Esophagus muscularis mucosa (tissue), 4 donors: ENCODE measurements around the gene GASK1A. TPM values are rescaled to one million over a fixed set of nuclear protein-coding genes. Genes with fewer than 3 reads are reported as not detected.
A peak's percentile ranks its signal among the peaks of the same experiment; 100 is the strongest.

ENCODE experiments used
- DNase-seq: peaks from one replicate; pipeline ENCODE4 v3.0.0-alpha.2; 2017; ENCODE audit errors: extremely low spot score
- H3K27ac ChIP-seq, 4 donors: fragments of 200-600 bp; sonication (generic); replicated peaks in 1 of 4; 1 replicate in 3 of 4; 2 replicates in 1 of 4; pipeline ENCODE4 v1.5.1; 2016 to 2019; ENCODE audit warnings: mild to moderate bottlenecking in 1 of 4
- H3K27me3 ChIP-seq, 4 donors: fragments of 200-600 bp; sonication (generic); one replicate each; pipeline versions ENCODE4 v1.5.1 to v1.6.0; 2016 to 2019
- H3K36me3 ChIP-seq, 4 donors: fragments of 200-600 bp; sonication (generic); one replicate each; pipeline ENCODE4 v1.5.1; 2016 to 2019
- H3K4me1 ChIP-seq, 4 donors: fragments of 200-600 bp; sonication (generic); one replicate each; pipeline ENCODE4 v1.5.1; 2016 to 2019
- H3K4me3 ChIP-seq, 4 donors: fragments of 200-600 bp; sonication (generic); 1 replicate in 2 of 4; 2 replicates in 2 of 4; pipeline ENCODE4 v1.5.1; 2016 to 2019; ENCODE audit warnings: mild to moderate bottlenecking in 4 of 4, moderate library complexity in 1 of 4
- H3K9me3 ChIP-seq, 4 donors: fragments of 200-600 bp; sonication (generic); 1 replicate in 3 of 4; 2 replicates in 1 of 4; pipeline ENCODE4 v1.5.1; 2016 to 2019
- EP300 ChIP-seq: sonication (generic); formaldehyde crosslinking; IDR thresholded peaks from one replicate; pipeline ENCODE4 v1.6.1; 2017; ENCODE audit warnings: antibody characterized with exemption
- POLR2A ChIP-seq: fragments of 450-650 bp; IDR thresholded peaks from one replicate; pipeline ENCODE4 v1.6.1; 2017; ENCODE audit warnings: antibody characterized with exemption, moderate library complexity, mild to moderate bottlenecking, low read depth
- POLR2AphosphoS5 ChIP-seq, 2 donors: sonication (generic); formaldehyde crosslinking; IDR thresholded peaks; one replicate each; pipeline ENCODE4 v1.6.1; 2017; ENCODE audit warnings: antibody characterized with exemption in 2 of 2
- WGBS: methylation state at CpG from one replicate; pipeline ENCODE4 v1.1.5; 2018; 5-methylcytosine and 5-hydroxymethylcytosine counted together
- intact Hi-C: fragments of 100-400 bp; cut with DNase I; formaldehyde crosslinking; loops from one replicate; pipeline ENCODE4 v1.15.1; 2023
- total RNA-seq, 4 donors: library from RNA; depleted of rRNA; stranded (reverse); fragments of >200 nt; gene quantifications; one replicate each; pipeline versions ENCODE4 v1.1.0 to v1.2.1, GENCODE V29; 2016
- TF ChIP-seq, protein P1 (sequence below), 3 experiments: fragments of 200-600 bp in 2 of 3; fragments of 450-650 bp in 1 of 3; sonication (generic) in 2 of 3; IDR thresholded peaks; one replicate each; pipeline ENCODE4 v1.5.1; 2017 to 2019; ENCODE audit warnings: antibody characterized with exemption in 3 of 3, mild to moderate bottlenecking in 2 of 3, moderate library complexity in 1 of 3

GASK1A gene
- total RNA-seq, 4 donors from 2014 or later, result 10.2 to 22.1 (median 15.8) TPM

DNA sequence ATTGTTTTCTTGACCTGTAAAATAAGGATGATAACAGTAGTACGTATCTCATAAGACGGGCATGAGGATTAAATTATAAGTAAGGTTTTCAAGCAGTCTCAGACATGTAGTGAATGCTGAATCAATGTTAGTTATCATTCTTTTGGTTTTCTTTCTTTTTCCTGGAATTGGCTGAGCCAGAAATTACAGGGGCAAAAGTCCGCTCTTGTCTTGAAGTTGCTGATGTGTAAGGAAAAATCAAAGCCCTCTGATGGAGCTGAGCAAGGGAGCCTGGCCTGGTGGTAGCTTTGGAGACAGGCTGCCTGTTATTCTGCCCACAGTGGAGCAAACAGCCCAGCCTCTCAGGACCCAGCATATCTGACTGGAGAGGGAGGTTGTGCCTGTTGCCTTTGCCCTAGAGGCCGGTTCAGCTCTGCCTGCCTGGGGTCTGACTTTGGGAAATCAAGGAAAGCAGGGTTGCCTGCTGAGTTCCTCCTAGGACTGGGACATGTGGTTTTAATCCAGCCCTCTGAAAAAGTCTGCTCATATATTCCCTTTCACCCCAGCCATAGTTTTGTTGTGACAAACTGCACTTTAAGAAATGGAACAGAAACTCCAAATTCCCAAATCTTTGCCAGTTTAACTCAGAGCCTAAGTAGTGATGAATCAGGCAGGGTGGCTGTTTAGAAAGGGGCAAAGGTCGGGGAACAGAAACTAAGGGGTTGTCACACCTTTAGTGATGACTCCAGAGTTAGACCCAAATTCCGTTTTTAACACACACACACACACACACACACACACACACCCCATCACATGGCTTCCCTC is 40.1 kb downstream of the GASK1A start:
- intact Hi-C loops, result no loop called here
- no peaks in the 10 kb centered on the region for H3K9me3 ChIP-seq
- no peaks in the 10 kb centered on the region for H3K36me3 ChIP-seq
- TF ChIP-seq, protein P1, sequence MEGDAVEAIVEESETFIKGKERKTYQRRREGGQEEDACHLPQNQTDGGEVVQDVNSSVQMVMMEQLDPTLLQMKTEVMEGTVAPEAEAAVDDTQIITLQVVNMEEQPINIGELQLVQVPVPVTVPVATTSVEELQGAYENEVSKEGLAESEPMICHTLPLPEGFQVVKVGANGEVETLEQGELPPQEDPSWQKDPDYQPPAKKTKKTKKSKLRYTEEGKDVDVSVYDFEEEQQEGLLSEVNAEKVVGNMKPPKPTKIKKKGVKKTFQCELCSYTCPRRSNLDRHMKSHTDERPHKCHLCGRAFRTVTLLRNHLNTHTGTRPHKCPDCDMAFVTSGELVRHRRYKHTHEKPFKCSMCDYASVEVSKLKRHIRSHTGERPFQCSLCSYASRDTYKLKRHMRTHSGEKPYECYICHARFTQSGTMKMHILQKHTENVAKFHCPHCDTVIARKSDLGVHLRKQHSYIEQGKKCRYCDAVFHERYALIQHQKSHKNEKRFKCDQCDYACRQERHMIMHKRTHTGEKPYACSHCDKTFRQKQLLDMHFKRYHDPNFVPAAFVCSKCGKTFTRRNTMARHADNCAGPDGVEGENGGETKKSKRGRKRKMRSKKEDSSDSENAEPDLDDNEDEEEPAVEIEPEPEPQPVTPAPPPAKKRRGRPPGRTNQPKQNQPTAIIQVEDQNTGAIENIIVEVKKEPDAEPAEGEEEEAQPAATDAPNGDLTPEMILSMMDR (IDR thresholded peaks at IDR 0.05), result no peak
- TF ChIP-seq POLR2AphosphoS5 (IDR thresholded peaks at IDR 0.05), result no peak
- H3K4me3 ChIP-seq, result no peak overlapping the region
- DNase-seq, result no peak
- H3K27me3 ChIP-seq, result no peaks in the 10 kb centered on the region
- 89% methylated on average over 5 of the region's 6 CpGs for WGBS
- H3K27ac ChIP-seq, result peak overlapping the region in 3 of 4 donors; percentile 15 to 33 (median 17)
- peaks cover 6 to 40% (median 29%) of the 10 kb centered on the region in 4 donors for H3K4me1 ChIP-seq

DNA sequence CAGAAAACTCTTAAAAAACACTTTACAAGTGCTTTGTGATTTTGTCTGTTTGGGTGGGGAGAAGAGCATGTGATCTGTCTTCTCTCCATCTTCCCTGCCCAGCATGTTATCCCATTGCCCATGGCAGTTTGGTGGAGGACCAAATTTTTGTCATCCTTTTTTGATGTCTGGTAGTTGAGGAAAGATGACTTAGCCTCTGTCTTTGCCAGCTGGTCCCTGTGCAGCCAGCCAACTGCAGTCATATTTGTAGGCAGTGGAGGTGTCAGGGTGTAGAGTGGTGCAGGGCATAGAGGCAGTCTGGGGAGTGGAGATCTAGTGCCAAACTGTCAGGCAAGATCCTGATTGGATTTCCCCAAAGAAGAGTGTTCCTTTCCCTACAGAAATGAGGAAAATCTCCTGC is 40.7 kb downstream of the GASK1A start:
- Histone ChIP-seq H3K27ac (no peak overlapping the region), H3K36me3 (no peaks in the 10 kb centered on the region), H3K4me1 (peaks cover 6 to 40% (median 29%) of the 10 kb centered on the region in 4 donors), H3K27me3 (no peaks in the 10 kb centered on the region), H3K9me3 (no peaks in the 10 kb centered on the region), H3K4me3 (no peak overlapping the region)
- TF ChIP-seq EP300, result no peak
- no peak for TF ChIP-seq POLR2A
- TF ChIP-seq, protein P1 (IDR thresholded peaks at IDR 0.05), result no peak
- TF ChIP-seq POLR2AphosphoS5 (IDR thresholded peaks at IDR 0.05), result no peak
- intact Hi-C loops, result no loop called here
- DNase-seq, result no peak

DNA sequence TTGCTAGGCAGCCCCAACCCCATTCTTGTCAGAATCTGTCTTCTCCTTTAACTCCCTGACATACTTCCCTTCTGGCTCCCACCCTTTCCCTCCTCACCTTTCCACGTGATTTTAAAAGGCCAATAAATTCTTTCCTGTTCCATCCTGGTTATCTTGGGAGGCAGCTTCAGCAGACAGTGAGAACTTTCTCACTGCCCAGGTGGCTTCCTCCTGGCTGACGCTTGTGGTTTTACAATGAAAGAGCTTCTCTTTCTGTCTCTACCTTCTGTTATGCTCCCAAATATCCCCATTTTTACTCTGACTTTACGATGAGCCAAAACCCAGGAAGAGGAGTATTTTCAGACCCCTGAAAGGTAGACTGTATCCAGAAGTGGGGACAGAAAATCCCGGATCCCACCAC is 42.1 kb downstream of the GASK1A start:
- no peak for DNase-seq
- H3K36me3 ChIP-seq, result no peaks in the 10 kb centered on the region
- H3K4me3 ChIP-seq, result no peak overlapping the region
- intact Hi-C loops, result no loop called here
- H3K9me3 ChIP-seq, result no peaks in the 10 kb centered on the region
- 91% methylated on average over 4 of the region's 4 CpGs for WGBS
- H3K27ac ChIP-seq, result peak overlapping the region in 2 of 4 donors; percentile 2 to 16
- TF ChIP-seq POLR2A (no peak), EP300 (no peak), POLR2AphosphoS5 (IDR thresholded peaks at IDR 0.05) (no peak)
- TF ChIP-seq, protein P1 (IDR thresholded peaks at IDR 0.05), result no peak
- H3K27me3 ChIP-seq, result no peaks in the 10 kb centered on the region
- H3K4me1 ChIP-seq, result peaks cover 6 to 45% (median 37%) of the 10 kb centered on the region in 4 donors

DNA sequence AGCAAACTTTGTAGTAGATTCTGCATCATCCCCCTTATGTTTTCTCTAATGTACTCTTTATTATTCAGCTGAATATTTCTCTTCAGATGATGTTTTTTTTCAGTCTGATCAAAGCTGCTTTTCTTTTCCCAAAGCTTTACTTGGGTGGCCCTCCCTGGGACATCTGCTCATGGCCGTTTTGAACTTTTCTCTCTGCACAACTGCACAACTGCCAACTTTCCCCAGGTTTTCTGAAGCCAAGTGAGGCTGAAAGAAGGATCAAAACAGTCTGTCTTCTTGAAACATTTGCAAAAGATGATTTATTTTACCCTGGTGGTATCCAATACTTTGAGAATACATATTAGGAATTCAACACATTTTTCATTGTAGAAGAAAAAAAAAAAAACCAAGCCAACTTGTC is 43.0 kb downstream of the GASK1A start:
- Histone ChIP-seq H3K4me1 (peaks cover 6 to 53% (median 46%) of the 10 kb centered on the region in 4 donors), H3K27ac (peak overlapping the region in 2 of 4 donors; percentile 2 to 16), H3K4me3 (no peak overlapping the region), H3K9me3 (no peaks in the 10 kb centered on the region), H3K27me3 (no peaks in the 10 kb centered on the region), H3K36me3 (no peaks in the 10 kb centered on the region)
- intact Hi-C loops, result no loop called here
- WGBS, result 33% methylated on average over 1 of the region's 1 CpG
- DNase-seq, result no peak
- no peak for TF ChIP-seq EP300
- no peak for TF ChIP-seq POLR2A
- TF ChIP-seq, protein P1 (IDR thresholded peaks at IDR 0.05), result no peak

DNA sequence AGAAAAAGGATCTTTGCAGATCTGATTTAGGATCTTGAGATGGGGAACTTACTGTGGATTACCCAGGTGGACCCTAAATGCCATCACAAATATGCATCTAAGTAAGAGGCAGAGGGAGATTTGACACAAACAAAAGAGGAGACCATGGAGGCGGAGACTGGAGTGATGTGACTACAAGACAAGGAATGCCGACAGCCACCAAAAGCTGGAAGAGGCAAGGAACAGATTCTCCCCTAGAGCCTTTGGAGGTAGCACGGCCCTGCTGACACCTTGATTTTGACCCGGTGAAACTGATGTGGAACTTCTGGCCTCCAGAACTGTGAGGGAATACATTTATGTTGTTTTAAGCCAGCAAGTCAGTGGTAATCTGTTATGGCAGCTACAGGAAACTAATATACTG is 44.0 kb downstream of the GASK1A start:
- H3K4me1 ChIP-seq, result peaks cover 6 to 53% (median 46%) of the 10 kb centered on the region in 4 donors
- intact Hi-C loops, result no loop called here
- no peaks in the 10 kb centered on the region for H3K9me3 ChIP-seq
- no peak overlapping the region for H3K4me3 ChIP-seq
- TF ChIP-seq, protein P1 (IDR thresholded peaks at IDR 0.05), result no peak
- no peak for TF ChIP-seq POLR2AphosphoS5 (IDR thresholded peaks at IDR 0.05)
- TF ChIP-seq POLR2A, result no peak
- TF ChIP-seq EP300, result no peak
- DNase-seq, result no peak
- 96% methylated on average over 4 of the region's 4 CpGs for WGBS
- H3K27me3 ChIP-seq, result no peaks in the 10 kb centered on the region
- H3K36me3 ChIP-seq, result no peaks in the 10 kb centered on the region
- no peak overlapping the region for H3K27ac ChIP-seq
